Lower leg skin (tissue), 3 donors: Measurements from ENCODE around the gene GPRC5B.

Experiments used
- CTCF ChIP-seq, 3 donors: fragments of 450-650 bp; IDR thresholded peaks; one replicate each; pipeline ENCODE4 v1.5.1; 2016; ENCODE audit warnings: antibody characterized with exemption in 3 of 3, mild to moderate bottlenecking in 3 of 3, moderate library complexity in 2 of 3
- POLR2A ChIP-seq, 2 donors: fragments of 450-650 bp; IDR thresholded peaks; one replicate each; pipeline ENCODE4 v1.6.1; 2016 to 2017; ENCODE audit warnings: antibody characterized with exemption in 2 of 2, mild to moderate bottlenecking in 1 of 2, moderate library complexity in 1 of 2

- TF ChIP-seq CTCF (IDR thresholded peaks at IDR 0.05) (no peak), POLR2A (IDR thresholded peaks at IDR 0.05) (no peak)
Observed at GRCh38 chr16:19883296-19883965, 1.2 kb downstream of the GPRC5B start.
